ENCODE results near the gene PIGU.

- TF ChIP-seq, protein P1, sequence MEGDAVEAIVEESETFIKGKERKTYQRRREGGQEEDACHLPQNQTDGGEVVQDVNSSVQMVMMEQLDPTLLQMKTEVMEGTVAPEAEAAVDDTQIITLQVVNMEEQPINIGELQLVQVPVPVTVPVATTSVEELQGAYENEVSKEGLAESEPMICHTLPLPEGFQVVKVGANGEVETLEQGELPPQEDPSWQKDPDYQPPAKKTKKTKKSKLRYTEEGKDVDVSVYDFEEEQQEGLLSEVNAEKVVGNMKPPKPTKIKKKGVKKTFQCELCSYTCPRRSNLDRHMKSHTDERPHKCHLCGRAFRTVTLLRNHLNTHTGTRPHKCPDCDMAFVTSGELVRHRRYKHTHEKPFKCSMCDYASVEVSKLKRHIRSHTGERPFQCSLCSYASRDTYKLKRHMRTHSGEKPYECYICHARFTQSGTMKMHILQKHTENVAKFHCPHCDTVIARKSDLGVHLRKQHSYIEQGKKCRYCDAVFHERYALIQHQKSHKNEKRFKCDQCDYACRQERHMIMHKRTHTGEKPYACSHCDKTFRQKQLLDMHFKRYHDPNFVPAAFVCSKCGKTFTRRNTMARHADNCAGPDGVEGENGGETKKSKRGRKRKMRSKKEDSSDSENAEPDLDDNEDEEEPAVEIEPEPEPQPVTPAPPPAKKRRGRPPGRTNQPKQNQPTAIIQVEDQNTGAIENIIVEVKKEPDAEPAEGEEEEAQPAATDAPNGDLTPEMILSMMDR (conservative IDR thresholded peaks at IDR 0.05) = no peak
- no peak for TF ChIP-seq EZH2 (IDR thresholded peaks at IDR 0.05; ENCODE audit: low read depth)
Observed at GRCh38 chr20:34570859-34571306, 106.0 kb downstream of the PIGU start.
